Thoracic aorta (tissue), 2 donors: ENCODE measurements around the gene ZNF516. TPM values are rescaled to one million over a fixed set of nuclear protein-coding genes. Genes with fewer than 3 reads are reported as not detected.
"Not testable (repeated sequence)": the region's sequence is repeated elsewhere in the genome, so short reads cannot be mapped to it uniquely, and the experiment has no call there.

ENCODE experiments used
- ATAC-seq: fragments of 150-250 bp; one replicate; pipeline ENCODE4 v1.8.0; 2017; ENCODE audit warnings: low read depth; ENCODE audit not compliant: insufficient number of reproducible peaks, low FRiP score
- DNase-seq: peaks from one replicate; pipeline ENCODE4 v3.0.0-alpha.2; 2020; ENCODE audit warnings: low spot score
- H3K27ac ChIP-seq, 2 donors: fragments of 200-600 bp; sonication (generic); 1 replicate in 1 of 2; 2 replicates in 1 of 2; pipeline ENCODE4 v1.5.1; 2016; ENCODE audit warnings: mild to moderate bottlenecking in 2 of 2, moderate library complexity in 2 of 2
- H3K27me3 ChIP-seq: fragments of 200-600 bp; sonication (generic); replicated peaks from 2 replicates; pipeline ENCODE4 v1.6.0; 2016; ENCODE audit warnings: mild to moderate bottlenecking; ENCODE audit not compliant: insufficient read depth
- H3K36me3 ChIP-seq: fragments of 200-600 bp; sonication (generic); one replicate; pipeline ENCODE4 v1.5.1; 2016
- H3K4me1 ChIP-seq, 2 donors: fragments of 200-600 bp; sonication (generic); 1 replicate in 1 of 2; 2 replicates in 1 of 2; pipeline versions ENCODE4 v1.5.1 to v1.6.0; 2016; ENCODE audit warnings: low read depth in 2 of 2, mild to moderate bottlenecking in 1 of 2; ENCODE audit not compliant: control insufficient read depth in 1 of 2
- H3K4me3 ChIP-seq: fragments of 200-600 bp; sonication (generic); 2 replicates; pipeline ENCODE4 v1.5.1; 2016; ENCODE audit warnings: mild to moderate bottlenecking
- H3K9me3 ChIP-seq: fragments of 200-600 bp; sonication (generic); 2 replicates; pipeline ENCODE4 v1.5.1; 2016
- total RNA-seq, 2 donors: library from RNA; depleted of rRNA; stranded (reverse); fragments of >200 nt; gene quantifications; one replicate each; pipeline versions ENCODE4 v1.1.0 to v1.2.3, GENCODE V29; 2016
- TF ChIP-seq, protein P1 (sequence below): fragments of 200-600 bp; sonication (generic); IDR thresholded peaks from one replicate; pipeline ENCODE4 v1.5.1; 2019; ENCODE audit warnings: antibody characterized with exemption

The ZNF516 gene, protein sequence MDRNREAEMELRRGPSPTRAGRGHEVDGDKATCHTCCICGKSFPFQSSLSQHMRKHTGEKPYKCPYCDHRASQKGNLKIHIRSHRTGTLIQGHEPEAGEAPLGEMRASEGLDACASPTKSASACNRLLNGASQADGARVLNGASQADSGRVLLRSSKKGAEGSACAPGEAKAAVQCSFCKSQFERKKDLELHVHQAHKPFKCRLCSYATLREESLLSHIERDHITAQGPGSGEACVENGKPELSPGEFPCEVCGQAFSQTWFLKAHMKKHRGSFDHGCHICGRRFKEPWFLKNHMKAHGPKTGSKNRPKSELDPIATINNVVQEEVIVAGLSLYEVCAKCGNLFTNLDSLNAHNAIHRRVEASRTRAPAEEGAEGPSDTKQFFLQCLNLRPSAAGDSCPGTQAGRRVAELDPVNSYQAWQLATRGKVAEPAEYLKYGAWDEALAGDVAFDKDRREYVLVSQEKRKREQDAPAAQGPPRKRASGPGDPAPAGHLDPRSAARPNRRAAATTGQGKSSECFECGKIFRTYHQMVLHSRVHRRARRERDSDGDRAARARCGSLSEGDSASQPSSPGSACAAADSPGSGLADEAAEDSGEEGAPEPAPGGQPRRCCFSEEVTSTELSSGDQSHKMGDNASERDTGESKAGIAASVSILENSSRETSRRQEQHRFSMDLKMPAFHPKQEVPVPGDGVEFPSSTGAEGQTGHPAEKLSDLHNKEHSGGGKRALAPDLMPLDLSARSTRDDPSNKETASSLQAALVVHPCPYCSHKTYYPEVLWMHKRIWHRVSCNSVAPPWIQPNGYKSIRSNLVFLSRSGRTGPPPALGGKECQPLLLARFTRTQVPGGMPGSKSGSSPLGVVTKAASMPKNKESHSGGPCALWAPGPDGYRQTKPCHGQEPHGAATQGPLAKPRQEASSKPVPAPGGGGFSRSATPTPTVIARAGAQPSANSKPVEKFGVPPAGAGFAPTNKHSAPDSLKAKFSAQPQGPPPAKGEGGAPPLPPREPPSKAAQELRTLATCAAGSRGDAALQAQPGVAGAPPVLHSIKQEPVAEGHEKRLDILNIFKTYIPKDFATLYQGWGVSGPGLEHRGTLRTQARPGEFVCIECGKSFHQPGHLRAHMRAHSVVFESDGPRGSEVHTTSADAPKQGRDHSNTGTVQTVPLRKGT
- 10 to 100 TPM; 19.5 to 19.8 TPM for total RNA-seq

- Histone ChIP-seq H3K4me3 (peak within 1 kb of the TSS; percentile 86), H3K36me3 (no peaks in the 10 kb centered on the region), H3K9me3 (no peaks in the 10 kb centered on the region), H3K27ac (peak within 1 kb of the TSS; percentile 28 to 41), H3K4me1 (peaks cover 0 to 11% of the 10 kb centered on the region in 2 donors), H3K27me3 (no peaks in the 10 kb centered on the region)
- ATAC-seq: no peak
- TF ChIP-seq, protein P1, sequence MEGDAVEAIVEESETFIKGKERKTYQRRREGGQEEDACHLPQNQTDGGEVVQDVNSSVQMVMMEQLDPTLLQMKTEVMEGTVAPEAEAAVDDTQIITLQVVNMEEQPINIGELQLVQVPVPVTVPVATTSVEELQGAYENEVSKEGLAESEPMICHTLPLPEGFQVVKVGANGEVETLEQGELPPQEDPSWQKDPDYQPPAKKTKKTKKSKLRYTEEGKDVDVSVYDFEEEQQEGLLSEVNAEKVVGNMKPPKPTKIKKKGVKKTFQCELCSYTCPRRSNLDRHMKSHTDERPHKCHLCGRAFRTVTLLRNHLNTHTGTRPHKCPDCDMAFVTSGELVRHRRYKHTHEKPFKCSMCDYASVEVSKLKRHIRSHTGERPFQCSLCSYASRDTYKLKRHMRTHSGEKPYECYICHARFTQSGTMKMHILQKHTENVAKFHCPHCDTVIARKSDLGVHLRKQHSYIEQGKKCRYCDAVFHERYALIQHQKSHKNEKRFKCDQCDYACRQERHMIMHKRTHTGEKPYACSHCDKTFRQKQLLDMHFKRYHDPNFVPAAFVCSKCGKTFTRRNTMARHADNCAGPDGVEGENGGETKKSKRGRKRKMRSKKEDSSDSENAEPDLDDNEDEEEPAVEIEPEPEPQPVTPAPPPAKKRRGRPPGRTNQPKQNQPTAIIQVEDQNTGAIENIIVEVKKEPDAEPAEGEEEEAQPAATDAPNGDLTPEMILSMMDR: no peak
- no peak for DNase-seq
These were observed at the start of gene ZNF516 for GRCh38 chr18:76495006-76495370. TSS of gene ZNF516 (minus strand) at chr18:76495242. CDS start at chr18:76443054, 52,188 bp downstream.

GRCh38 chr18:76538846-76539245, 43.8 kb upstream of the ZNF516 start:
- Histone ChIP-seq H3K9me3 (no peaks in the 10 kb centered on the region), H3K27me3 (no peaks in the 10 kb centered on the region), H3K27ac (no peak overlapping the region), H3K4me1 (no peaks in the 10 kb centered on the region), H3K36me3 (no peaks in the 10 kb centered on the region), H3K4me3 (no peak overlapping the region)
- DNase-seq: no peak
- TF ChIP-seq, protein P1: no peak
- ATAC-seq: no peak

DNA sequence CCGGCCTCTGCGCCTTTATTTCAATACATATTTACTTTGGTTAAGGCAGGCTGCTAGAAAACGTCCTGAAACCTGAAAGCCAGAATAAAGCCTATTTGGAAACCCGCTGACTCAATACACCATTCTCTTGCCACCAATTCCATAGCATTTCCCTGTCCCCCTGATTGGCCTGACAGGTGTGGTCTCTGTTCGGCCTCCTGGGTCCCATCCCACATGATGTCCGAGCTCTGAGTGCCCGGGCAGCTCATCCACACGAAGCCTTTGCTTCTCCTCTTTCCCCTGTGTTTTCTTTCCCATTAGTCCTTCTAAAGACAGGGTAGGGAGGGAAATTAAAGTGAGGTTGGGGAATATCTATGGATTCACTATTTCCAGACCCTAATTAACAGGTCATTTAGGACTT, 42.6 kb upstream of the ZNF516 start:
- no peak overlapping the region for H3K4me3 ChIP-seq
- TF ChIP-seq, protein P1: no peak
- DNase-seq: no peak
- no peaks in the 10 kb centered on the region for H3K9me3 ChIP-seq
- H3K36me3 ChIP-seq: no peaks in the 10 kb centered on the region
- ATAC-seq: no peak
- H3K4me1 ChIP-seq: no peaks in the 10 kb centered on the region
- H3K27me3 ChIP-seq: no peaks in the 10 kb centered on the region
- H3K27ac ChIP-seq: no peak overlapping the region

DNA sequence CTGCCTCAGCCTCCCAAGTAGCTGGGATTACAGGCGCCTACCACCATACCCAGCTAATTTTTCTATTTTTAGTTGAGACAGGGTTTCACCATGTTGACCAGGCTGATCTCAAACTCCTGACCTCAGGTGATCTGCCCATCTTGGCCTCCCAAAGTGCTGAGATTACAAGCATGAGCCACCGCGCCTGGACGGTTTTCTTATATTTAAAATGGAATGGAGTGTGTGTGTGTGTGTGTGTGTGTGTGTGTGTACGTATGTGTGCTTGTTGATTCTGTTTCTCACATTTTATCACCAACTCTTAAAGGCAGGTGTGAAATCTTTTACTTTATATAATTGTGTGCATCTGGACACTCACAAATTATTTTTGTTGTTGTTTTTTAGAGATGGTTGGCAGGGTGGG, 41.6 kb upstream of the ZNF516 start:
- H3K27me3 ChIP-seq, H3K4me1 ChIP-seq, H3K36me3 ChIP-seq, H3K9me3 ChIP-seq, H3K27ac ChIP-seq, DNase-seq, H3K4me3 ChIP-seq, ATAC-seq: not testable (repeated sequence)

DNA sequence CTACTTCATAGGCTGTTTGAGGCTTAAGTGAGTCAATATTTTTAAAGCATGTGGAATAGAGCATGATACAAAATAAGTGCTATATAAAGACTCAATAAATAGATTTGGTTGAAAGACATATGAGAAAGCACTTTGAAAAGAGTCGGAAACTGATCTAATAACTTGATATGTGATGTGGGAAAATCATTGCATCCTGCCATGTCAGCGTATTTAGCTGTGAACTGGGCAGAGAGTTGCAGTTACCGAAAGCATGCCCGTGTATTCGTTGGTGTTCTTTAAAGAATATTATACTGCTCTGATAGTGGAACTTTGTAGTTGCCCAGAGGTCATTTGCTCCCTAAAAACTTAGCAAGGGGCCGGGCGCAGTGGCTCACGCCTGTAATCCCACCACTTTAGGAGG, 37.8 kb upstream of the ZNF516 start:
- H3K9me3 ChIP-seq: no peaks in the 10 kb centered on the region
- H3K27ac ChIP-seq: no peak overlapping the region
- DNase-seq (no peak), ATAC-seq (no peak)
- peaks cover 11 to 14% of the 10 kb centered on the region in 2 donors for H3K4me1 ChIP-seq
- H3K36me3 ChIP-seq: no peaks in the 10 kb centered on the region
- H3K4me3 ChIP-seq: no peak overlapping the region
- H3K27me3 ChIP-seq: no peaks in the 10 kb centered on the region
- TF ChIP-seq, protein P1: no peak
